GM12878 (cell line): ENCODE data around the gene PAK5. TPM values are rescaled to one million over a fixed set of nuclear protein-coding genes. Genes with fewer than 3 reads are reported as not detected.

Experiments
- ATAC-seq: fragments of 200-7000 bp; cut with Tn5 transposase; 3 replicates; pipeline ENCODE4 v1.9.1; 2020; ENCODE audit warnings: mild to moderate bottlenecking, moderate library complexity
- BruUV-seq: library from RNA; stranded (reverse); fragments of 400-500 nt; replicated peaks from 2 replicates; lab custom pipeline; 2021; lab: Mats Ljungman, UMichigan
- CTCF ChIA-PET: fragments of 300-600 bp; sonication (Branson Sonifier 250); formaldehyde crosslinking; extraction: SDS; loops from one replicate; lab custom pipeline; 2021; ENCODE audit warnings: inconsistent platforms; lab: Yijun Ruan, JAX
- POLR2A ChIA-PET: fragments of 350-600 bp; formaldehyde crosslinking; extraction: SDS; loops from one replicate; lab custom pipeline; 2021; ENCODE audit warnings: inconsistent platforms; lab: Charles Lee
- RAD21 ChIA-PET: fragments of 300-600 bp; sonication (Branson Sonifier 250); formaldehyde crosslinking; loops from one replicate; lab custom pipeline; 2023; ENCODE audit warnings: antibody characterized with exemption; ENCODE audit not compliant: unreplicated experiment; lab: Charles Lee
- SMC1A ChIA-PET: fragments of 300-600 bp; sonication (Branson Sonifier 250); formaldehyde crosslinking; loops from one replicate; lab custom pipeline; 2023; ENCODE audit not compliant: unreplicated experiment, uncharacterized antibody; lab: Charles Lee
- DNase-seq: peaks from one replicate; pipeline ENCODE4 v3.0.0-alpha.2; 2011; ENCODE audit warnings: low read depth, low spot score
- FAIRE-seq: peaks from 3 replicates; lab custom pipeline; 2011; peaks lifted over from hg19 to GRCh38; lab: Jason Lieb, UNC
- H2AFZ ChIP-seq: 2 replicates; pipeline ENCODE4 v1.6.0; 2011; ENCODE audit warnings: low read depth, low read length, control low read depth; ENCODE audit not compliant: control insufficient read depth
- H3K27ac ChIP-seq: 2 replicates; pipeline ENCODE4 v1.5.1; 2011; ENCODE audit warnings: control low read depth; ENCODE audit not compliant: control insufficient read depth, insufficient read depth
- H3K27me3 ChIP-seq, 2 experiments: replicated peaks in 1 of 2; 2 replicates each; pipeline versions ENCODE4 v1.6.0 to v1.6.1; 2011; ENCODE audit warnings: low read length in 1 of 2; ENCODE audit not compliant: control insufficient read depth in 2 of 2, insufficient read depth in 2 of 2
- H3K36me3 ChIP-seq, 2 experiments: 2 replicates each; pipeline ENCODE4 v1.5.1; 2011; ENCODE audit warnings: low read length in 1 of 2; ENCODE audit not compliant: control insufficient read depth in 2 of 2, insufficient read depth in 2 of 2
- H3K4me1 ChIP-seq: 2 replicates; pipeline ENCODE4 v1.6.1; 2011; ENCODE audit warnings: mild to moderate bottlenecking, low read length, moderate library complexity, mixed read lengths; ENCODE audit not compliant: control insufficient read depth, insufficient read depth
- H3K4me2 ChIP-seq: 2 replicates; pipeline ENCODE4 v1.6.0; 2011; ENCODE audit warnings: control low read depth; ENCODE audit not compliant: control insufficient read depth, insufficient read depth
- H3K4me3 ChIP-seq: fragments of 200-600 bp; sonication (generic); 2 replicates; pipeline ENCODE4 v1.5.1; 2016
- H3K79me2 ChIP-seq: 2 replicates; pipeline ENCODE4 v1.6.0; 2011; ENCODE audit warnings: low read length; ENCODE audit not compliant: control insufficient read depth, insufficient read depth
- H3K9ac ChIP-seq: 2 replicates; pipeline ENCODE4 v1.8.0; 2011; ENCODE audit warnings: low read length, control low read depth, mixed read lengths; ENCODE audit not compliant: control insufficient read depth, insufficient read depth
- H3K9me3 ChIP-seq: replicated peaks from 3 replicates; pipeline ENCODE4 v1.5.1; 2011; ENCODE audit warnings: mild to moderate bottlenecking, low read length; ENCODE audit not compliant: control insufficient read depth, insufficient read depth
- H4K20me1 ChIP-seq: 2 replicates; pipeline ENCODE4 v1.6.0; 2011; ENCODE audit not compliant: control insufficient read depth, insufficient read depth
- BRCA1 ChIP-seq: IDR thresholded peaks from 2 replicates; pipeline ENCODE4 v1.6.1; 2011; ENCODE audit warnings: low read depth, low read length, improper control_type of control experiment
- CHD4 ChIP-seq: fragments of 200-600 bp; sonication (generic); IDR thresholded peaks from 2 replicates; pipeline ENCODE4 v1.6.1; 2016; ENCODE audit warnings: mild to moderate bottlenecking
- CREM ChIP-seq: IDR thresholded peaks from 2 replicates; pipeline ENCODE4 v1.6.1; 2014; ENCODE audit warnings: antibody characterized with exemption, low read depth
- EED ChIP-seq: sonication (generic); IDR thresholded peaks from 2 replicates; pipeline ENCODE4 v1.6.1; 2016; ENCODE audit warnings: antibody characterized with exemption, low read depth
- FOS ChIP-seq: IDR thresholded peaks from 3 replicates; pipeline ENCODE4 v1.6.1; 2011; ENCODE audit warnings: borderline replicate concordance; ENCODE audit not compliant: insufficient read length; ENCODE audit errors: extremely low read depth
- GABPA ChIP-seq: IDR thresholded peaks from 2 replicates; pipeline ENCODE4 v1.6.1; 2014; ENCODE audit warnings: antibody characterized with exemption, low read depth, mild to moderate bottlenecking, inconsistent platforms
- HDGF ChIP-seq: fragments of 450-650 bp; IDR thresholded peaks from 2 replicates; pipeline ENCODE4 v1.6.1; 2016; ENCODE audit warnings: antibody characterized with exemption
- IKZF1 ChIP-seq: fragments of 450-650 bp; conservative IDR thresholded peaks from 2 replicates; pipeline ENCODE4 v1.6.1; 2017; ENCODE audit warnings: antibody characterized with exemption, mild to moderate bottlenecking
- IRF4 ChIP-seq: IDR thresholded peaks from 2 replicates; pipeline ENCODE4 v1.6.1; 2011; ENCODE audit warnings: low read depth, low read length
- KAT2A ChIP-seq: conservative IDR thresholded peaks from 2 replicates; pipeline ENCODE4 v1.6.1; 2011; ENCODE audit warnings: low read depth, low read length; ENCODE audit not compliant: control insufficient read depth
- MEF2A ChIP-seq: IDR thresholded peaks from 2 replicates; pipeline ENCODE4 v1.6.1; 2011; ENCODE audit warnings: low read depth, mild to moderate bottlenecking, low read length, moderate library complexity; ENCODE audit not compliant: insufficient read depth
- NR2C2 ChIP-seq: IDR thresholded peaks from 2 replicates; pipeline ENCODE4 v1.6.1; 2011; ENCODE audit warnings: borderline replicate concordance, low read depth; ENCODE audit not compliant: control insufficient read depth, insufficient read length
- POLR2AphosphoS2 ChIP-seq: IDR thresholded peaks from 2 replicates; pipeline ENCODE4 v1.6.1; 2011; ENCODE audit warnings: low read depth, mild to moderate bottlenecking, low read length, improper control_type of control experiment, moderate library complexity
- SREBF1 ChIP-seq: IDR thresholded peaks from 2 replicates; pipeline ENCODE4 v1.6.1; 2012; ENCODE audit warnings: mild to moderate bottlenecking, low read length
- SRF ChIP-seq, 2 experiments: IDR thresholded peaks; 2 replicates each; pipeline ENCODE4 v1.6.1; 2011; ENCODE audit warnings: low read depth in 2 of 2, low read length in 2 of 2, mild to moderate bottlenecking in 1 of 2, moderate library complexity in 1 of 2
- ZNF207 ChIP-seq: fragments of 450-650 bp; IDR thresholded peaks from 2 replicates; pipeline ENCODE4 v1.6.1; 2014; ENCODE audit warnings: antibody characterized with exemption, mild to moderate bottlenecking, borderline replicate concordance
- in situ Hi-C: fragments of 300-500 bp; cut with MboI; formaldehyde crosslinking; loops from 9 replicates; pipeline ENCODE4 v1.14.3; 2018; ENCODE audit warnings: mixed read lengths
- intact Hi-C: fragments of 100-400 bp; cut with micrococcal nuclease; formaldehyde crosslinking; loops from one replicate; pipeline ENCODE4 v1.14.2; 2022; ENCODE audit not compliant: unreplicated experiment
- polyA plus RNA-seq, 11 experiments: library from polyadenylated mRNA; depleted of rRNA in 4 of 11; unstranded in 6 of 11; stranded (reverse) in 5 of 11; fragments of >200 nt; fragmentation: Nextera tagmentation in 4 of 11; fragmentation: Illumina TruSeq in 1 of 11; extraction: Ambion mirVana in 4 of 11; extraction: Trizol in 1 of 11; gene quantifications; 1 replicate in 1 of 11; 2 replicates in 10 of 11; pipeline versions ENCODE4 v1.2.1 to v1.2.3, GENCODE V29; 2011 to 2016; ENCODE audit warnings: inconsistent platforms in 2 of 11, missing spikeins in 2 of 11, low read depth in 1 of 11
- total RNA-seq, 4 experiments: library from RNA; depleted of rRNA in 3 of 4; stranded (reverse); fragments of >200 nt in 3 of 4; fragmentation: Illumina TruSeq in 1 of 4; extraction: Trizol in 1 of 4; gene quantifications; 2 replicates each; pipeline versions ENCODE4 v1.2.1 to v1.2.3, GENCODE V29; 2013 to 2021
- TF ChIP-seq, protein P1 (sequence below): fragments of 450-650 bp; IDR thresholded peaks from 2 replicates; pipeline ENCODE4 v1.6.1; 2017; ENCODE audit warnings: borderline replicate concordance
- TF ChIP-seq, protein P2 (sequence below): IDR thresholded peaks from 2 replicates; pipeline ENCODE4 v1.6.1; 2012; ENCODE audit warnings: low read depth, low read length, improper control_type of control experiment
- TF ChIP-seq, protein P3 (sequence below): fragments of 450-650 bp; formaldehyde crosslinking; IDR thresholded peaks from 2 replicates; pipeline ENCODE4 v1.4.0; 2020; ENCODE audit warnings: mild to moderate bottlenecking, moderate library complexity

The PAK5 gene
- total and polyA plus RNA-seq, 10 of the 15 experiments (the other 5 are each of a cell fraction or from before 2014, with no cell fraction given), result not detected

DNA sequence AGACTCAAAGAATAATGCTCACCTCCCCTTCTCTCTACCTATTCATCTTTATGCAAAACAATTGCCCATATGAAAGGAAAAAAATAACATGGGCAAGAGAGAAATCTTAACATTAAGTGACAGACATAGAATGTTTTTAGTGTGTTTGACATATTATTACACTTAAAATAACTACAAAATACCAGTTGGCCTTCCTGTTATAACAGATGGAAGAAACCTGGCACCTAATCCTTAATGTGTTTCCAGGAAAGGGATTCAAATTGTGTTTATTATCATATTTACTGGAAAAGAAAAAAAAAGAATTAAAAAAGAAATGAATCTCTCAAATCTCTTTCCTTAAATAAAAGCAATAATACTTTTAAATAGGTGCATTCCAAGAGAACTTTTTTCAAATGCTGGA is 165.9 kb downstream of the PAK5 start:
- no peak for FAIRE-seq
- no peaks in the 10 kb centered on the region for H3K4me1 ChIP-seq
- no peak for ATAC-seq
- H3K27me3 ChIP-seq, result no peaks in the 10 kb centered on the region
- intact Hi-C loops (no loop called here), in situ Hi-C loops (no loop called here)
- H3K9ac ChIP-seq, result no peak overlapping the region
- no peak overlapping the region for H2AFZ ChIP-seq
- H3K36me3 ChIP-seq, result no peaks in the 10 kb centered on the region
- H3K9me3 ChIP-seq, result no peaks in the 10 kb centered on the region
- ChIA-PET CTCF (no interaction called here), RAD21 (no interaction called here), POLR2A (no interaction called here), SMC1A (no interaction called here)
- no TSS peak for BruUV-seq
- no peak overlapping the region for H3K4me3 ChIP-seq
- no peaks in the 10 kb centered on the region for H4K20me1 ChIP-seq
- H3K79me2 ChIP-seq, result no peaks in the 10 kb centered on the region
- no peak overlapping the region for H3K27ac ChIP-seq
- TF ChIP-seq SREBF1 (no peak), KAT2A (no peak), MEF2A (no peak), FOS (no peak), CHD4 (no peak), NR2C2 (no peak), CREM (no peak), IKZF1 (no peak), GABPA (no peak), ZNF207 (no peak), POLR2AphosphoS2 (no peak), IRF4 (no peak), EED (no peak), BRCA1 (no peak), HDGF (no peak), SRF (IDR thresholded peaks at IDR 0.05; ENCODE audit: low read depth in 2 of 2, low read length in 2 of 2) (no peak)
- TF ChIP-seq, protein P1, sequence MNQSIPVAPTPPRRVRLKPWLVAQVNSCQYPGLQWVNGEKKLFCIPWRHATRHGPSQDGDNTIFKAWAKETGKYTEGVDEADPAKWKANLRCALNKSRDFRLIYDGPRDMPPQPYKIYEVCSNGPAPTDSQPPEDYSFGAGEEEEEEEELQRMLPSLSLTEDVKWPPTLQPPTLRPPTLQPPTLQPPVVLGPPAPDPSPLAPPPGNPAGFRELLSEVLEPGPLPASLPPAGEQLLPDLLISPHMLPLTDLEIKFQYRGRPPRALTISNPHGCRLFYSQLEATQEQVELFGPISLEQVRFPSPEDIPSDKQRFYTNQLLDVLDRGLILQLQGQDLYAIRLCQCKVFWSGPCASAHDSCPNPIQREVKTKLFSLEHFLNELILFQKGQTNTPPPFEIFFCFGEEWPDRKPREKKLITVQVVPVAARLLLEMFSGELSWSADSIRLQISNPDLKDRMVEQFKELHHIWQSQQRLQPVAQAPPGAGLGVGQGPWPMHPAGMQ, result no peak
- TF ChIP-seq, protein P2, sequence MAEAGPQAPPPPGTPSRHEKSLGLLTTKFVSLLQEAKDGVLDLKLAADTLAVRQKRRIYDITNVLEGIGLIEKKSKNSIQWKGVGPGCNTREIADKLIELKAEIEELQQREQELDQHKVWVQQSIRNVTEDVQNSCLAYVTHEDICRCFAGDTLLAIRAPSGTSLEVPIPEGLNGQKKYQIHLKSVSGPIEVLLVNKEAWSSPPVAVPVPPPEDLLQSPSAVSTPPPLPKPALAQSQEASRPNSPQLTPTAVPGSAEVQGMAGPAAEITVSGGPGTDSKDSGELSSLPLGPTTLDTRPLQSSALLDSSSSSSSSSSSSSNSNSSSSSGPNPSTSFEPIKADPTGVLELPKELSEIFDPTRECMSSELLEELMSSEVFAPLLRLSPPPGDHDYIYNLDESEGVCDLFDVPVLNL, result no peak
- TF ChIP-seq, protein P3, sequence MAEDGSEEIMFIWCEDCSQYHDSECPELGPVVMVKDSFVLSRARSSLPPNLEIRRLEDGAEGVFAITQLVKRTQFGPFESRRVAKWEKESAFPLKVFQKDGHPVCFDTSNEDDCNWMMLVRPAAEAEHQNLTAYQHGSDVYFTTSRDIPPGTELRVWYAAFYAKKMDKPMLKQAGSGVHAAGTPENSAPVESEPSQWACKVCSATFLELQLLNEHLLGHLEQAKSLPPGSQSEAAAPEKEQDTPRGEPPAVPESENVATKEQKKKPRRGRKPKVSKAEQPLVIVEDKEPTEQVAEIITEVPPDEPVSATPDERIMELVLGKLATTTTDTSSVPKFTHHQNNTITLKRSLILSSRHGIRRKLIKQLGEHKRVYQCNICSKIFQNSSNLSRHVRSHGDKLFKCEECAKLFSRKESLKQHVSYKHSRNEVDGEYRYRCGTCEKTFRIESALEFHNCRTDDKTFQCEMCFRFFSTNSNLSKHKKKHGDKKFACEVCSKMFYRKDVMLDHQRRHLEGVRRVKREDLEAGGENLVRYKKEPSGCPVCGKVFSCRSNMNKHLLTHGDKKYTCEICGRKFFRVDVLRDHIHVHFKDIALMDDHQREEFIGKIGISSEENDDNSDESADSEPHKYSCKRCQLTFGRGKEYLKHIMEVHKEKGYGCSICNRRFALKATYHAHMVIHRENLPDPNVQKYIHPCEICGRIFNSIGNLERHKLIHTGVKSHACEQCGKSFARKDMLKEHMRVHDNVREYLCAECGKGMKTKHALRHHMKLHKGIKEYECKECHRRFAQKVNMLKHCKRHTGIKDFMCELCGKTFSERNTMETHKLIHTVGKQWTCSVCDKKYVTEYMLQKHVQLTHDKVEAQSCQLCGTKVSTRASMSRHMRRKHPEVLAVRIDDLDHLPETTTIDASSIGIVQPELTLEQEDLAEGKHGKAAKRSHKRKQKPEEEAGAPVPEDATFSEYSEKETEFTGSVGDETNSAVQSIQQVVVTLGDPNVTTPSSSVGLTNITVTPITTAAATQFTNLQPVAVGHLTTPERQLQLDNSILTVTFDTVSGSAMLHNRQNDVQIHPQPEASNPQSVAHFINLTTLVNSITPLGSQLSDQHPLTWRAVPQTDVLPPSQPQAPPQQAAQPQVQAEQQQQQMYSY, result no peak
- no peak overlapping the region for H3K4me2 ChIP-seq
- DNase-seq, result no peak
